Upper lobe of left lung (tissue), 6 donors: ENCODE results near the gene RITA1. TPM values are rescaled to one million over a fixed set of nuclear protein-coding genes. Genes with fewer than 3 reads are reported as not detected.

ENCODE experiments used
- ATAC-seq, 2 donors: fragments of 200-7000 bp; cut with Tn5 transposase; one replicate each; pipeline ENCODE4 v1.9.1; 2022; ENCODE audit warnings: mild to moderate bottlenecking in 2 of 2, moderate library complexity in 2 of 2; ENCODE audit not compliant: low FRiP score in 2 of 2
- DNase-seq, 2 donors: peaks; one replicate each; pipeline ENCODE4 v3.0.0-alpha.2; 2019 to 2020
- H3K27ac ChIP-seq, 4 donors: fragments of 200-600 bp; sonication (generic); one replicate each; pipeline ENCODE4 v1.5.1; 2016 to 2019
- H3K27me3 ChIP-seq, 4 donors: fragments of 200-600 bp; sonication (generic); one replicate each; pipeline ENCODE4 v1.5.1; 2017 to 2019
- H3K36me3 ChIP-seq, 4 donors: fragments of 200-600 bp; sonication (generic); one replicate each; pipeline ENCODE4 v1.5.1; 2016 to 2019
- H3K4me1 ChIP-seq, 4 donors: fragments of 200-600 bp; sonication (generic); one replicate each; pipeline ENCODE4 v1.5.1; 2018 to 2019
- H3K4me3 ChIP-seq, 4 donors: fragments of 200-600 bp; sonication (generic); one replicate each; pipeline ENCODE4 v1.5.1; 2017 to 2019; ENCODE audit warnings: mild to moderate bottlenecking in 2 of 4, moderate library complexity in 1 of 4
- H3K9me3 ChIP-seq, 4 donors: fragments of 200-600 bp; sonication (generic); one replicate each; pipeline ENCODE4 v1.5.1; 2018 to 2019
- CTCF ChIP-seq, 6 experiments: fragments of 450-650 bp in 4 of 6; fragments of 200-600 bp in 2 of 6; sonication (generic) in 2 of 6; IDR thresholded peaks; one replicate each; pipeline ENCODE4 v1.5.1; 2016 to 2019; ENCODE audit warnings: antibody characterized with exemption in 6 of 6
- EP300 ChIP-seq, 4 donors: sonication (generic); formaldehyde crosslinking; IDR thresholded peaks; one replicate each; pipeline ENCODE4 v1.5.1; 2017; ENCODE audit warnings: antibody characterized with exemption in 4 of 4, control low read depth in 2 of 4
- POLR2A ChIP-seq, 4 donors: fragments of 450-650 bp; IDR thresholded peaks; one replicate each; pipeline ENCODE4 v1.5.1; 2016 to 2017; ENCODE audit warnings: antibody characterized with exemption in 4 of 4, mild to moderate bottlenecking in 2 of 4
- POLR2AphosphoS5 ChIP-seq, 2 donors: sonication (generic); formaldehyde crosslinking; IDR thresholded peaks; one replicate each; pipeline ENCODE4 v1.5.1; 2017; ENCODE audit warnings: antibody characterized with exemption in 2 of 2
- WGBS, 2 donors: methylation state at CpG; one replicate each; pipeline ENCODE4 v1.1.5; 2017 to 2018; 5-methylcytosine and 5-hydroxymethylcytosine counted together
- total RNA-seq, 6 donors: library from RNA; depleted of rRNA in 4 of 6; stranded (reverse); fragments of >200 nt in 4 of 6; gene quantifications; one replicate each; pipeline versions ENCODE4 v1.1.0 to v1.2.1, GENCODE V29; 2016 to 2021
- donor health status: DM: no; HTN: no; CAD: no; lungs with moderate emphysema.
- donor health status: DM: no; HTN: yes; CAD: no; lungs with severe emphysema.

Gene RITA1
- total RNA-seq, 6 donors from 2014 or later: 11.5 to 25.2 (median 17.6) TPM

GRCh38 chr12:113214895-113215400, 29.4 kb downstream of the RITA1 start:
- no peak overlapping the region for H3K4me3 ChIP-seq
- no peaks in the 10 kb centered on the region for H3K27me3 ChIP-seq
- ATAC-seq: peak; percentile 90 to 97
- no peaks in the 10 kb centered on the region for H3K9me3 ChIP-seq
- peak overlapping the region; percentile 48 to 75 (median 50) for H3K27ac ChIP-seq
- peak in 1 of 2 donors; percentile 79 for DNase-seq
- WGBS, 2 donors: 28 to 40% methylated on average over 5 of the region's 5 CpGs
- H3K36me3 ChIP-seq: no peaks in the 10 kb centered on the region
- peaks cover 10 to 43% (median 25%) of the 10 kb centered on the region in 4 donors for H3K4me1 ChIP-seq
- peak in 1 of 4 donors; percentile 48 for TF ChIP-seq POLR2A (IDR thresholded peaks at IDR 0.05)
- peak in 4 of 6 experiments; percentile 36 to 62 (median 45) for TF ChIP-seq CTCF (IDR thresholded peaks at IDR 0.05)
- TF ChIP-seq POLR2AphosphoS5 (IDR thresholded peaks at IDR 0.05): peak; percentile 76 to 88
- TF ChIP-seq EP300 (IDR thresholded peaks at IDR 0.05): peak in 2 of 4 donors; percentile 71 to 93

GRCh38 chr12:113216027-113216426, 30.5 kb downstream of the RITA1 start:
- WGBS, 2 donors: 74 to 79% methylated on average over 2 of the region's 2 CpGs
- Histone ChIP-seq H3K36me3 (no peaks in the 10 kb centered on the region), H3K27ac (peak overlapping the region in 2 of 4 donors; percentile 46 to 75), H3K4me1 (peaks cover 18 to 52% (median 30%) of the 10 kb centered on the region in 4 donors), H3K9me3 (no peaks in the 10 kb centered on the region), H3K4me3 (no peak overlapping the region), H3K27me3 (no peaks in the 10 kb centered on the region)
- TF ChIP-seq POLR2A (IDR thresholded peaks at IDR 0.05): no peak
- DNase-seq: no peak
- no peak for ATAC-seq

GRCh38 chr12:113220593-113221180, 35.2 kb downstream of the RITA1 start:
- Histone ChIP-seq H3K4me1 (peaks cover 29 to 65% (median 50%) of the 10 kb centered on the region in 4 donors), H3K36me3 (no peaks in the 10 kb centered on the region), H3K9me3 (no peaks in the 10 kb centered on the region), H3K4me3 (peak overlapping the region; percentile 36 to 94 (median 92)), H3K27me3 (no peaks in the 10 kb centered on the region), H3K27ac (peak overlapping the region; percentile 53 to 76 (median 62))
- DNase-seq (peak in 1 of 2 donors; percentile 25), ATAC-seq (no peak)
- no peak for TF ChIP-seq CTCF (IDR thresholded peaks at IDR 0.05)
- no peak for TF ChIP-seq EP300 (IDR thresholded peaks at IDR 0.05)
- no peak for TF ChIP-seq POLR2A (IDR thresholded peaks at IDR 0.05)
- peak; percentile 3 to 7 for TF ChIP-seq POLR2AphosphoS5 (IDR thresholded peaks at IDR 0.05)
- WGBS, 2 donors: 1% methylated on average over 20 to 23 of the region's 23 CpGs

- Histone ChIP-seq H3K36me3 (no peaks in the 10 kb centered on the region), H3K4me1 (peaks cover 28 to 59% (median 46%) of the 10 kb centered on the region in 4 donors), H3K27me3 (no peaks in the 10 kb centered on the region), H3K9me3 (no peaks in the 10 kb centered on the region), H3K27ac (peak within 1 kb of the TSS; percentile 90 to 96 (median 92)), H3K4me3 (peak within 1 kb of the TSS; percentile 91 to 97 (median 93))
- 0 to 1% methylated on average over 24 to 34 of the region's 68 CpGs for WGBS, 2 donors
- peak in 3 of 4 donors; percentile 96 to 100 (median 99) for TF ChIP-seq POLR2A (IDR thresholded peaks at IDR 0.05)
- peak in 3 of 6 experiments; percentile 41 to 63 (median 47) for TF ChIP-seq CTCF (IDR thresholded peaks at IDR 0.05)
- TF ChIP-seq POLR2AphosphoS5 (IDR thresholded peaks at IDR 0.05): peak; percentile 90 to 96
- peak in 1 of 4 donors; percentile 44 for TF ChIP-seq EP300 (IDR thresholded peaks at IDR 0.05)
- ATAC-seq (peak; percentile 97 to 99), DNase-seq (peak; percentile 96 to 100)
These were observed 35.9 kb downstream of the RITA1 start, which contains the start of gene TPCN1 for GRCh38 chr12:113221181-113221996. Gene TPCN1, plus strand, starts transcription at chr12:113221464. Its CDS starts 5,389 bp downstream, at chr12:113226853.
